Fibroblast of peridontal ligament (primary cell): Measurements from ENCODE around the gene KRTAP17-1.
"Not testable (repeated sequence)": the region's sequence is repeated elsewhere in the genome, so short reads cannot be mapped to it uniquely, and the experiment has no call there.

Source experiments
- DNase-seq: peaks from one replicate; pipeline ENCODE4 v3.0.0-alpha.2; 2010; ENCODE audit errors: extremely low read depth

KRTAP17-1 gene, protein sequence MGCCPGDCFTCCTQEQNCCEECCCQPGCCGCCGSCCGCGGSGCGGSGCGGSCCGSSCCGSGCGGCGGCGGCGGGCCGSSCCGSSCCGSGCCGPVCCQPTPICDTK

DNA sequence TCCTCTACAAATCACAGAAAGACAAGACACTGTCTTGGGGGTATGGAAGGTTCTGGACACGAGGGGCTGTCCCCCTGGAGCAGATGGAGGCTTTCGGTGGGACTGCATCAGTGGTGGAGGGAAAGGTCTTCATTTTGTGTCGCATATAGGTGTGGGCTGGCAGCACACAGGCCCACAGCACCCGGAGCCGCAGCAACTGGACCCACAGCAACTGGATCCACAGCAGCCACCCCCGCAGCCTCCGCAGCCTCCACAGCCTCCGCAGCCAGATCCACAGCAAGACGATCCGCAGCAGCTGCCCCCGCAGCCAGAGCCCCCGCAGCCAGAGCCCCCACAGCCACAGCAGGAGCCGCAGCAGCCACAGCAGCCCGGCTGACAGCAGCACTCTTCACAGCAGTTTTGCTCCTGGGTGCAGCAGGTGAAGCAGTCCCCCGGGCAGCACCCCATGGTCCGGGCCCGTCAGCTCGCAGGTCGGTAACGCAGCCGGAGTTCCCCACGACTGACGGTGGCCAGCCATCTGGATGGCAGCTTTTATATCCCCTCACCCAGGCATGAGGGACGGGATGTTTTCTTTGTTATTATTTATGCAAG lies at the start of gene KRTAP17-1:
Gene KRTAP17-1, minus strand, starts transcription at position 507 of the 591 bp plus-strand sequence. Its CDS starts 60 bp downstream, at position 447.
- DNase-seq: no peak

DNA sequence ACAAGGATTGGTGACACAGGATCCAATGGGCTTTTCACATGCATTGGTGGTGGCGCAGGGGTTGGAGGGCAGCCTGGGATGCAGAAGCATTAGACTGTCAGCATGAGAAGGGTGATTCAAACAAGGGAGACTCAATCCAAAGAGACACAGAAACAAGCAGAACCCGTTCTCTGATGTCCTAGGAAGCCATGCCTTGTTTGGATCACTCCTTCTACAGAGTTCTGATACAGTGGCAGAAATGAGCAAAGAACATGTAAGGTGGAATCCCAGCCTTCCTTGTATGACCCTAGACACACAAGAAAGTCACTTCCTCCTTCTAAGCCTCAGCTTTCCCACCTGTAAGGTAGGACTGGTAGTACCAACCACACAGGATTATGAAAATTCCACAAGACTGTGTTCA lies 48.4 kb upstream of the KRTAP17-1 start:
- DNase-seq: no peak

DNA sequence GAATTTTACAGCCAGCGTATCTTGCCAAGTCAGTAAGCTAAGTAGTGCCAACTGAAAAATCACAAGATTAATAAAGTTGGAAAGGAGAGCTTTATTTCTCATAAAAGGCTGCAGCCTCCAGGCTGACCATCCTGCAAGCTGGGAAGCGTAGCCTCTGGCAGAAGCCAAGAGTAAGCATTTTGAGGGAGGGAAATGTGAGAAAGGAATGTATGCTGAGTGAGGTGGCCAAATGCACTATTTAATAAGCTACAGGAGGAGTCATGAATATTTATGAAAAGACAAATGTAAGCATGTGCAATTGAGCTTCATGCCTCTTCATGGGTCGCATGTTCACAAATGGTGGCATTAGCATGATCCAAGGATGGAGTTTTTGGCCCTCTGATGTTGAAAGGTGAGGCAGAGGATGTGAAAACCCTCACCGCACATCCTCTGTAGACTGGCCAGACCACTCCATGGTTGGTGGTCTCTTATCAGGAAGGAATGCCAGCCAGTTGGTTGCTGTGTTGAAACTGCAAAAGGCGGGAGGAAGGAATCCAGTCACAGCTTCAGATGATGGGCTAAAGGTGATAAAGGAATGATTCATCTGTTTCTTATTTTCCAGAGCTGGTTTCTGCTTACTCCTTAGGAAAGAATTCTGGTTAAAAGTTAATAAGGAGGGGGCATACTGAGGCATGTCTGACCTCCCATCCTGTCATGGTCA lies 44.9 kb upstream of the KRTAP17-1 start:
- DNase-seq: no peak

DNA sequence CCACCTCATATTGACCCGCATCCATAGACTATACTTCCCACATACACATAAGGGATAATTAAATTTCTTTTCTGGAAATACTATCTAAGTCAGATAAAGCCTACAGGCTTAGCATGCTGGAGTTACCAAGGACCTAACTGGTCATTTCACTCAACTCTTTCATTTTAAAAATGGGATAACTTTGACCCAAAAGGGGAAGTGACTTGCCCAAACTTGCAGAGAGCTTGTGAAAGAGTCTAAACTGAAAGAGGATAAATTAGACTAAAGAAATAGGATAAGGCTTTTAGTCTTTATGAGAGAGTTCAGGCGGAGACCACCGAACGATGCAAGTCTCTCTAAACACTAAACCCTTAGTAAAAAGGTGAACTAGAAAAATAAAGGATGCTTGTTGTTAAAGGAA lies 39.0 kb upstream of the KRTAP17-1 start:
- DNase-seq: no peak

DNA sequence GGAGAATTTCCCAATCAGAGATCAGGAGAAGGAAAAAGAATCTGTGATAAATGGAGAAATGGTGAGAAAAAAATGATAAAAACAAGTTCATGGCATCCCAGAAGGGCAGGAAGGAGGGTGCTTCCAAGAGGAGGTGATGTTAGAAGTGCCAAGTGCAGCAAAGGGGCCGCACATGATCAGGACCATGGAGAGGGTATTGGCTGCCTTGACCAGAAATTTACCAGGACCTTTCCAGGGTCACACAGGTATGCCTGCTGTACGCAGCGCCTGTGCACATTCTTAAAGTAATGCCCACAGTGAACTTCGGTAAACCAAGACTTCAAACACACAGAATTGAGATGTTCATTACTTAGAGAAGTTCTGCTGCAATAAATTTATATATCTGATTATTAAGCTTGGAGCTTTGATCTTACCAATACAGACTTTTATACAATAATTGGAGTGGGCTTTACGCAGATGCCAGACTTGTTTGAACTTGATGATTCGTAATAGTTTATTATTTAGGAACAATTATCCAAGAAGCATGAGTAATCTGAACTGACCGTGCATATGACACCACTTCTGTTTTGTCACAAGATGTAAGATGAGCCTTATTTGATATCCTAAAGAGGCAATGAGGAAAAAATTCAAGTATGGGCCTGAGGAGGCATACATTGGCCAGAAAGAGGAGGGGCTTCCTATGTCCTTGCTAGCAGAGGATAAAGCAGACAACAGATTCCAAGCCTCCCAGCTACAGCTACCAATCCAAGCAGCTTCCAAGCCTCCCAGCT lies 37.3 kb upstream of the KRTAP17-1 start:
- no peak for DNase-seq

DNA sequence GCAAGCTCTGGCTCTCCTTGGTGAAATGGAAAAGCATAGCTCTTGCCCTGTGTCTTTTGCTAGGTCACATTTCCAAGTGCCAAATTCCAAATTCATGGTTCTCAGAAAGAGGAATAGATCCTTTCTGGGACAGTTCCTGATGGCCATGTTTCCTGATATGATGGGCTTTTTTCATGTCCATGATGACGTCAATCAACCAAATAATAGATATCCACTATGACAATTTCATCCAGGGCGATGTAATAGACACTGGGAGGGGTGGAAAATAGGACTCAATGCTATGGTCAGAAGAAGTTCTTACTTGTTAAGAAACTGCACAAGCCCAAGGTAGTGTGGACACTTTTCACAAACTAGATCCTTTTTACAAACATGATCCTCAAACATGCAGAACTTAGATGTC lies 35.7 kb upstream of the KRTAP17-1 start:
- no peak for DNase-seq

DNA sequence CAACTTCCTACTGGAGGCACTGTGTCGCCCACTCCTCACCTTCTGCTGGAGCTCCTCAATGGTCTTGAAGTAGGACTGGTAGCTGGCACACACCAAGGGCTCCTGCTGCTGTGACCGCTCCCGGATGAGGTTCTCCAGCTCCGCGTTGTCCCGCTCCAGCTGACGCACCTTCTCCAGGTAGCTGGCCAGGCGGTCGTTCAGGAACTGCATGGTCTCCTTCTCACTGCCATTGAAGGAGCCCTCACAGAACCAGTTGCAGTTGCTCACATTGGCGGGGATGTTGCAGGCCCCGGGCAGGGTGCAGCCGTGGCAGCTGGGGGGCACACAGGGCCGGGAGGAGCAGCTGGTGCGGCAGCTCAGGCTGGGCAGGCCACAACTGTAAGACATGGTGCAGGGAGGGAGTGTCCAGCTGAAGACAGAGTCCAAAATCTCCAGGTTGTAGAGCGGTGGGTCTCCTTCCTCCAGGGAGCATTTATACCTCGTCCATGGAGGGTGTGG lies 34.9 kb upstream of the KRTAP17-1 start, which contains the start of gene KRT33A:
Gene KRT33A, minus strand, starts transcription at position 448 of the 498 bp plus-strand sequence. Its CDS starts 61 bp downstream, at position 387.
- not testable (repeated sequence) for DNase-seq

DNA sequence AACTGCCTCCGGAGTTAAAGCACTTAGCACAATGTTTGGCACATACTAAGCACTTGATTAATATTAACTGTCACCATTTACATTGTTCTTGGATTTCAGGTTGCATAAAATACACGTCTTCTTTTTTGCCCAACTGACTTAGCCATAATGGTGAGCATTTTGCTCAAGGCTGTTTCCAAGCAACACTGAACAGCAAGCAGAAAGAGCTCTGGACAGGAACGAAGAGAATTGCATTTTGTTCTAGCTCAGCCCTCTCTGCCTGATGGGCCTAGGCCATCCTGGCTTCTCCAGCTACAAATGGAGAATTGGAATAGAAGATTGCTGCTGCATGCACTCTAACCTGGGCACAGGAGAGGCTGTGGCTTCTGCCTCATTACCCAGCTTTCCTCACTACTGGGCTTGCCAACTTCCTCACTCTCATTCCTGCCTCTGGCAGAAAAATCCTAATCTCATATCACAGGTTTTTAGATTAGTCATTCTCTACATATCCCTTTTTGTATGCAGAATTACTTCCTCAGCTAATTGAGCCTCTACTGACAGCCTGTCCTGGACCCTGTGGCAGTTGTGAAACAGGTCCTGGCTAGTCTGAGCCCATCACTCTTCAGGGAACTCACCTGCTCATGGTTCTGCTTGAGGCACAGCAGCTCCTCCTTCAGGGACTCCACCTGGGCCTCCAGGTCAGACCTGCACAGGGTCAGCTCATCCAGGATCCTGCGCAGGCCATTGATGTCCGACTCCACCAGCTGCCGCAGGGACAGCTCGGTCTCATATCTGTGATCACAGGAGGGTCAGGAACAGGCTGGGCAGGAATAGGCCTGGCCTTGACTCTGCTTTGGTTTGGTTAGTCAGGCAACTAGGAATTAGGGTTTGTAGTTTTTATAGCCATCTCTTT lies 32.6 kb upstream of the KRTAP17-1 start:
- DNase-seq: no peak

DNA sequence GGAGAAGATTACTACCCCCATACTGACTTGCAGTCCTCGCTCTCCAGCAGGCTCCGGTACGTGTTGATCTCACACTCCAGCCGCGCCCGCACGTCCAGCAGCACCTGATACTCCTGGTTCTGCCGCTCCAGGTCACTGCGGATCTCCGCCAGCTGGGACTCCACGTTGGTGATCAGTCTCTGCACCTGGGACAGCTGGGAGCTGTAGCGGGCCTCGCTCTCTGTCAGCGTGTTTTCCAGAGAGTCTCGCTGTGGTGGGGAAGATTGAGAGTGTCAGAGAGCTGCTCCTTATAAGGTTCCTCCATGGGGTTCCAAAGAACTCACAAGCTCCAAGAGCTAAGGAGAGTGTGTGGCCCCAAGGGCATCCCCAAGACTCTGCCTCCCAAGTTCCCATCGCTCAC lies 30.9 kb upstream of the KRTAP17-1 start:
- DNase-seq: not testable (repeated sequence)

DNA sequence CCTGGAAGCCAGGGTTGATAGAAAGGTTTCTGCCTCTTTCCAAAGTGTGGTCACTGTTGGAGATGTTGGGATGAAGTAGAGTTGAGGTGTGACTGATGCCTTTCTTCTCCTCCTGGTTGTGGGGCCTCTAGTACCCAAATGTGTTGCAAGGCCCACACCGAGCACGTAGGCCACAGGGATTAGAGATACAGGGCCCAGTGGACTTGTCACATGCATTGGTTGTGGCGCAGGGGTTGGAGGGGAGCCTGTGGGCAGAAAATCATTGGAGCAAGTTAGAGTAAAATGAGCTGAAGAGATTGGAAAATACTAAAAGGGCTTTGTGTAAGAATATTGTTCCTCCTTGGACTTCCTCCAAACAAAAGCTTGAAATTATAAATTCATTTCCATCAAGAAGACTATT lies 30.5 kb upstream of the KRTAP17-1 start:
- DNase-seq: no peak

DNA sequence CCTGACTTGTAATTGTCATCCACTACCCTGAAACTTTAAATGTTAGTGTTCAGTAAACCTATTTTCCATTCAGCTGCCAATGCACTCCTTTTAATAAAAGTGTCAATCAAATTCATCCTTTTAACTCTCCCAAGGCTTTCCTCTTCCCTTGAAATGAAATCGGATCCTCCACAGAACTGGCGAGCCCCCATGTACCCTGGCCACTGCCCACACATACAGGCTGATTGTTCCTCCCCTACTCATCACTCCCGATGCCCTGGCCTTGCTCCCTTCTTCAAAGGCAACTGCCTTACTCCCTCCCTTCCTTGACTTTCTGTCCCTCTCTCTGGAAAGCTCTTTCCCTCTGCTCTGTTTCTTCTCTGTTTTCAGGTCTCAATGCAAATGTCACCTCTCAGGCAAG lies 27.5 kb upstream of the KRTAP17-1 start:
- DNase-seq: no peak

DNA sequence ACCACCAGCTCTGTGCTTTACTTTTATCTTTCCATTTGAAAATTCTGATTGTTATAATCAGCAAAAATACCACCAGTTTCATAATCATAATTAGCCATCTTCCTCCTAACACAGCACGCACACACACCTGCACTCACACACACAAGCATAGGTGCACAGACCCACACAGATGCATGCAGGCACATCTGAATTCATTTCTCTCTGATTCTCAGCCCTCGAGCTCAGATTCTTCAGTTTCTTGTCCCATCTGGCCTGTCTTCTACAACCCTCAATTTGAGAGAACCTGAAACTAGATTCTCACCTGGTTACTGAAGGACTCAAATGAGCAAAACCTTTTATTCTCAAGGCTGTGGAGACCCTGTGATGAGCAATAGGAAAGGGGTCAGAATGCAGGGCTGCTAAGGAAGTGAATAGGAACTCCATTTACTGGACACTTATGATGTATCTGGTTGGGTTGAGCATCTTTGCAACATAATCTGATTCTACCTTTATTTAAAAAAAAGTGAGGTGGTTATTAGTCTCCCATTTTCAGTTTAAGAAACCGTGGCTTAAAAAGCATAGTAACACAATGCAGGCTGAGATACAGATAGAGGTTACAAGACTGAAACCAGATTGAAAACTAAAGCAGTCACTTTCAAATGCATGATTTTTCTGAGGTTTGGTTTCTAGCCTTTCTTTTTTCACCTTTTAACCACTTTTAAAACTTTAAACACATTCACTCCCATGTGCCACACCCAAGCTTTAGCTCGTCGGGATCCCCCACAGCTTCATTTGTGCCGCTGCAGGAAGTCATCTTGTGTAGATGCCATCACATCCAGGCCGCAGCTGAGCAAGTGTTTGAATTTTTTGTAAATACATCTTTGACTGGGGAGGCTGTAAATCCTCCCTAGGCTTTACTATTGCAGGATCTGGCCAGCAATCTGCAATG lies 25.7 kb upstream of the KRTAP17-1 start:
- DNase-seq: no peak

DNA sequence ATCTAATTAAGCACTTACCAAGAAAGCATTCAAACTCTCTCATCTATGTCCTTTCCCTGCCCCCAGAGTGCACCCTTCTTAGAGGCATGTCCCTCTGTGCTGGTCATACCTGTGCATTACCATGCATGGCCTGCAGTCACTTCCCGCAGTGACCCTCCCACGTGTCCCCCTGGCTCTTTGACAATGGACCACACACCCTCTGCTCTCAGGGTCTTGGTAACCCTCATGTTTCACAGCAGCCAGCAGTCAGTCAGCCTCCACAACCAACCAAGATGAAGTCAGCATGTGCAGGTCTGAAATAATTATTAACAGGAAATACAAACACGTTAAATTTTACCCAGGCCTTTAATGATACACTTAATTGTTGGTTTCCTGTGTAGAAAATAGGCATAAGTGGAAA lies 25.0 kb upstream of the KRTAP17-1 start:
- DNase-seq: no peak

DNA sequence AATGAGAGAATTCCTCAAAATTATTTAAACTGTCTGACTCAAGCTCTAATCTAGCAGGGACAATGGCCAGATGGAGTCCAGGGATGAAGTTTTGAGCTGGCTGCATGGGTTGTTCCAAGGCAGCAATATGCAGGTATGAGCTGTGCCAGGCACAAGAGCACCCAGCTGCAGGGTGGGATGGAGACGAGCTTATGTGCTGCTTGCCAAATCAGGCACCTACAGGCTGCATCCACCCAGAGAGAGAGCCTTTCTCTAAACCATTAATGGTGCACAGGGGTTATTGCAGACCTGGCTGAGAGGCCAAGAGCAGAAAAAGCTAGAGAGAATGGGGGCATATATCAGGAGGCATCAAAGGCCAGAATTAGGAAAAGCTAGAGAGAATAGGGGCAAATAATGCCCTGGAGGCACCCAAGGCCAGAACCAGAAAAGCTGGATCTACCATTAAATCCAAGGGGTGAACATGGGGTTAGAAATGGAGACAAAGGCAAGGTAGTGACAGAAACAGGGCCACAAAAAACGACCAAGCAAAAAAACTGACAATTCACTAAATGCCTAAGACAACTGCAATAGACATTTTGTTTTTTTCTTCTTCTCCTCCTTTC lies 24.2 kb upstream of the KRTAP17-1 start:
- no peak for DNase-seq

DNA sequence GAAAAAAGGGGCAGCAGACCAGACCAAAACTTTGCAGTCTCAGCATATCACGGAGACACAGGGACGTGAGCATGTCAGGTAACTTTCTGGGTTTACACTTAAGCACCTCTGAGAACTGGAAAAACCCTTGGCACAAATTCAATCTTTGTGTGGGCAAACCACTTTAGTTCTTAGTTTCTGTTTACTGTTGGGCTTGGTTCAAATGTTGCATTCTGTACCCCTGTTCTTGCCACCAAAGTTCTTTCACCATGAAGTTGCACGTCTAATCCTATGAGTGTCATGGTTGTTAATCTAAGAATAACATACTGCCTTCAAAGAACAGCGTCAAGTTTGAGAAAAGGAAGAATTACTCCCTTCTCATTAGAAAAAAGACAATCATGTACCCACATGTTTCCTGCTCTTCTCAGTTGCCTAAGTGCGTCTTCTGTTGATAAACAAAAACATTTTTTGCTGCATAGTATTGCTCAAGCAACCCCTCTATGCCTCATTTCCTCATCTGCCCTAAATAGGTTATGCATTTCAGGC lies 23.5 kb upstream of the KRTAP17-1 start:
- peak; percentile 34 for DNase-seq

DNA sequence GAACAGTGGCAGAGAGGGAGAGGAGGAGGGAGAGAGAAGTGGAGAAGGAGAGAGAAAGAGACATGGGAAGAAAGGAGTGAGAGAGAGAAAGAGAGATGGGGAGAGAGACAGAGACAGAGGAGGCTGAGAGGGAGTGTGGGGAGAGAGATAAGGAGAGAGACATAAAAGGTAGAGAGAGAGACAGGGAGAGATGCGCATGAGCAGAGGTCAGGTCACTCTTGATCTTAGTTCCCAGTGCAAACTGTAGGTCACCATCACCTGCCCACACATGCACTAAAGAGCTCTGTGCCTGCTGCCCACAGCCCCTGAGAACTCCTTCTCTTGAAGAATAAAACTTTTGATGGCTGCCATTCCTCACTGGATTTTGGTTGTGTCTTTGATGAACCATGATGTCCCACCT lies 20.2 kb upstream of the KRTAP17-1 start:
- DNase-seq: no peak

DNA sequence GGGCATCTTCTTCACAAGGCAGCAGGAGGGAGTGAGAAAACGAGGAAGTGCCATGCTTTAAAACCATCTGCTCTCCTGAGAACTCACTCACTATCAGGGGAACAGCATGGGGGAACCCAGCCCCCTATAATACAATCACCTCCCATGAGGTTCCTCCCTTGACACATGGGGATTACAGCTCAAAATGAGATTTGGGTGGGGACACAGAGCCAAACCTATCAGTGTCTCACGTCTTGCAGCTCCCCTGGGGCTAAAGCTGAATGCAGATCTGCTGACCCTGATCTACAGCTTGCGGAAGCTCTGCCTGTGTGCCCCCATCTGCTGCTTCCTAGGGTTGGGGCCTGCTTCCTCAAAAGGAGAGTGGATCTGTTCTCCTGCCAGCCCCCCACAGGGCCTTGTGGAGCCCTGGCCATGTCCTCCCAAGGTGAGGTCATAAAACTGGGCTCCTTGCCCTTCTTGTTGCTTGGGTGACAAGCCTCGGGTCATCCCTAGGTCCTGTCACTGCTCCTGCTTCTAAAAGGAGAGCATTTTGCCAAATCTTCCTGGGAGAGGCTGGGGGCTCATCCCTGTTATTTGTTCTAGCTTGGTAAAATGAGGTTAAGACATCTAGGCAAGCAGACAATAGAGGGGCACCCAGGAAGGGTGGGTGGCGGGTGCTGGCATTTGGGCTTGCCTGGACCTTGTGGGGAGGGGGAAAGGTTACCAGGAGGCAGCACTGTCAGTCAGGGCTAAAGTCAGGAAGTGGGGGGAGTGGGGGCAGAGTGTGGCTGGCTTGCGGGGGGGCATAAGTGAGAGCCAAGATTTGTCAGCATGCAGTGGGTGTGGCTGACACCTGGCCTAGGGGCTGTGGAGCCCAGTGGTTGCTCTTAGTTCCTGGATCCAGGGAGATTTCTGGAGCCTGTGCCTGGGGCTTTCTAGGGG lies 19.1 kb upstream of the KRTAP17-1 start:
- no peak for DNase-seq

DNA sequence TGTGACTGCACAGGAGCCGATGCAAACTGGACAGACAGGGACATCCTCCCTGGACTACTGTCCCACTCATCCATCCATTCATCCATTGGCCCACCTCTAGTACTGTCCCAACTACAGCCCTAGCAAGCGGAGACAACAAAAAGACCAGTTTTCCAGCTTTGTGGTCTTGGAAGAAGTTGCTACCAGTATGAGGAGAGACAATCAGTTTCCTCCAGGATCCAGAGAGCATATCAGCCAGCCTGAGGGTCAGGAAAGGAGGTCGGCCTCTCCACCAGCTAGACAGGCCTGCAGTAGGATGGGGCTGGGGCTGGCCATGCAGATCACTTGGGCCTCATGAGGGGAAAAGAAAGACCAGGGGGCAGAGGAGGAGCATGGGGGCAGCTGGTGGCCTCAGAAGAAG lies 18.3 kb upstream of the KRTAP17-1 start:
- DNase-seq: no peak
